Measurements from ENCODE around the gene LMOD1.
"Not testable (repeated sequence)": the region's sequence is repeated elsewhere in the genome, so short reads cannot be mapped to it uniquely, and the experiment has no call there.

DNA sequence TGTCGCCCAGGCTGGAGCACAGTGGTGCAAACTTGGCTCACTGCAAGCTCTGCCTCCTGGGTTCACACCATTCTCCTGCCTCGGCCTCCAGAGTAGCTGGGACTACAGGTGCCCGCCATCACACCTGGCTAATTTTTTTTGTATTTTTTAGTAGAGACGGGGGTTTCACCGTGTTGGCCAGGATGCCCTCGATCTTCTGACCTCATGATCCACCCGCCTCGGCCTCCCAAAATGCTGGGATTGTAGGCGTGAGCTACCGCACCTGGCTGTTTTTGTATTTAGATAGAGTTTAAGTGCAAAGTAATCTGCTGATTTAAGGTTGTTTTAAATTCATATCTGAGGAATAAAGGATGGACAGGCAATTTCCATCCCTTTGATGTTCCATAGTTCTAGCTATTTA, 16.0 kb upstream of the LMOD1 start:
- TF ChIP-seq, protein P1, sequence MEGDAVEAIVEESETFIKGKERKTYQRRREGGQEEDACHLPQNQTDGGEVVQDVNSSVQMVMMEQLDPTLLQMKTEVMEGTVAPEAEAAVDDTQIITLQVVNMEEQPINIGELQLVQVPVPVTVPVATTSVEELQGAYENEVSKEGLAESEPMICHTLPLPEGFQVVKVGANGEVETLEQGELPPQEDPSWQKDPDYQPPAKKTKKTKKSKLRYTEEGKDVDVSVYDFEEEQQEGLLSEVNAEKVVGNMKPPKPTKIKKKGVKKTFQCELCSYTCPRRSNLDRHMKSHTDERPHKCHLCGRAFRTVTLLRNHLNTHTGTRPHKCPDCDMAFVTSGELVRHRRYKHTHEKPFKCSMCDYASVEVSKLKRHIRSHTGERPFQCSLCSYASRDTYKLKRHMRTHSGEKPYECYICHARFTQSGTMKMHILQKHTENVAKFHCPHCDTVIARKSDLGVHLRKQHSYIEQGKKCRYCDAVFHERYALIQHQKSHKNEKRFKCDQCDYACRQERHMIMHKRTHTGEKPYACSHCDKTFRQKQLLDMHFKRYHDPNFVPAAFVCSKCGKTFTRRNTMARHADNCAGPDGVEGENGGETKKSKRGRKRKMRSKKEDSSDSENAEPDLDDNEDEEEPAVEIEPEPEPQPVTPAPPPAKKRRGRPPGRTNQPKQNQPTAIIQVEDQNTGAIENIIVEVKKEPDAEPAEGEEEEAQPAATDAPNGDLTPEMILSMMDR (IDR thresholded peaks at IDR 0.05) = not testable (repeated sequence)
- not testable (repeated sequence) for TF ChIP-seq POLR2A (IDR thresholded peaks at IDR 0.05)

All from adrenal gland (tissue), 5 donors.